DND-41 (cell line): ENCODE measurements around the gene GGN.

Source experiments
- CTCF ChIP-seq: IDR thresholded peaks from 2 replicates; pipeline ENCODE4 v1.5.1; 2012; ENCODE audit warnings: borderline replicate concordance, low read length, moderate library complexity, mild to moderate bottlenecking; ENCODE audit not compliant: poor library complexity, severe bottlenecking; ENCODE audit errors: extremely low read depth
- EZH2 ChIP-seq: IDR thresholded peaks from 3 replicates; pipeline ENCODE4 v1.6.1; 2012; ENCODE audit warnings: borderline replicate concordance, low read depth, mild to moderate bottlenecking, moderate library complexity, low read length, inconsistent platforms; ENCODE audit not compliant: severe bottlenecking

- TF ChIP-seq EZH2 = no peak
- TF ChIP-seq CTCF = no peak
Observed at GRCh38 chr19:38411041-38411712, 23.3 kb upstream of the GGN start.
